ENCODE measurements around the gene PLD1. TPM values are rescaled to one million over a fixed set of nuclear protein-coding genes. Genes with fewer than 3 reads are reported as not detected.

The PLD1 gene
- total and polyA plus RNA-seq, 10 of the 15 experiments (the other 5 are each of a cell fraction or from before 2014, with no cell fraction given), result 2.9 to 108 (median 3.6) TPM

GRCh38 chr3:171658841-171659240 is 151.4 kb downstream of the PLD1 start:
- no peak overlapping the region for H3K4me3 ChIP-seq
- ATAC-seq, result no peak
- no peak for DNase-seq (ENCODE audit: low read depth, low spot score)
- no peaks in the 10 kb centered on the region for H3K79me2 ChIP-seq (ENCODE audit: control insufficient read depth, insufficient read depth, low read length)
- ChIA-PET POLR2A (no interaction called here), RAD21 (ENCODE audit: unreplicated experiment) (interaction anchor here (1.3 to 1.9 kb wide), 6 partner anchors 11 to 175 kb away, joined by 3 to 7 read pairs (median 4); no protein-coding TSS in a partner anchor), CTCF (interaction anchor here (0.9 to 3.5 kb wide), 7 partner anchors 8 to 113 kb away, joined by 3 to 22 read pairs (median 4); no protein-coding TSS in a partner anchor), SMC1A (ENCODE audit: uncharacterized antibody, unreplicated experiment) (interaction anchor here (0.6 to 4.9 kb wide), 8 partner anchors 11 to 163 kb away, joined by 3 to 42 read pairs (median 4); no protein-coding TSS in a partner anchor)
- intact Hi-C loops (cut with micrococcal nuclease; ENCODE audit: unreplicated experiment) (no loop called here), in situ Hi-C loops (cut with MboI) (no loop called here)
- H3K9me3 ChIP-seq (replicated peaks; ENCODE audit: control insufficient read depth, insufficient read depth, low read length), result no peaks in the 10 kb centered on the region; the same call in 2 of the 3 replicates
- no peaks in the 10 kb centered on the region for H4K20me1 ChIP-seq (ENCODE audit: control insufficient read depth, insufficient read depth)
- H2AFZ ChIP-seq (ENCODE audit: control insufficient read depth, low read depth, low read length), result no peak overlapping the region
- peaks cover 7% of the 10 kb centered on the region for H3K4me1 ChIP-seq (ENCODE audit: control insufficient read depth, insufficient read depth, low read length)
- no peaks in the 10 kb centered on the region for H3K27me3 ChIP-seq (replicated peaks in 1 of 2; ENCODE audit: control insufficient read depth in 2 of 2, insufficient read depth in 2 of 2, low read length in 1 of 2)
- H3K9ac ChIP-seq (ENCODE audit: control insufficient read depth, insufficient read depth, low read length), result no peak overlapping the region
- TF ChIP-seq USF2 (IDR thresholded peaks at IDR 0.05; ENCODE audit: borderline replicate concordance, low read depth, low read length) (no peak), NBN (IDR thresholded peaks at IDR 0.05) (no peak), BCLAF1 (IDR thresholded peaks at IDR 0.05) (no peak), ZNF274 (IDR thresholded peaks at IDR 0.05; ENCODE audit: insufficient read depth, insufficient read length) (no peak), ASH2L (IDR thresholded peaks at IDR 0.05; ENCODE audit: borderline replicate concordance, low read depth) (no peak), STAT3 (IDR thresholded peaks at IDR 0.05; ENCODE audit: low read depth, low read length) (no peak), IRF3 (IDR thresholded peaks at IDR 0.05) (no peak), KAT2A (conservative IDR thresholded peaks at IDR 0.05; ENCODE audit: control insufficient read depth, low read depth, low read length) (no peak), NR2C1 (IDR thresholded peaks at IDR 0.05) (no peak), KDM1A (IDR thresholded peaks at IDR 0.05; ENCODE audit: borderline replicate concordance) (no peak), ZBED1 (IDR thresholded peaks at IDR 0.05; ENCODE audit: borderline replicate concordance) (no peak), CBX3 (IDR thresholded peaks at IDR 0.05; ENCODE audit: borderline replicate concordance, low read depth) (no peak), SP1 (IDR thresholded peaks at IDR 0.05; ENCODE audit: low read depth, low read length) (no peak), NR2C2 (IDR thresholded peaks at IDR 0.05; ENCODE audit: borderline replicate concordance, control insufficient read depth, insufficient read length, low read depth) (no peak), CHD4 (IDR thresholded peaks at IDR 0.05) (no peak), IRF4 (IDR thresholded peaks at IDR 0.05; ENCODE audit: low read depth, low read length) (no peak), RB1 (IDR thresholded peaks at IDR 0.05; ENCODE audit: borderline replicate concordance) (no peak)
- FAIRE-seq, result no peak
- H3K27ac ChIP-seq (ENCODE audit: control insufficient read depth, insufficient read depth), result no peak overlapping the region
- WGBS (ENCODE audit: insufficient coverage, insufficient replicate concordance, low lambda C conversion rate, missing lambda C conversion rate), result 36% methylated on average over 3 of the region's 3 CpGs
- H3K4me2 ChIP-seq (ENCODE audit: control insufficient read depth, insufficient read depth), result no peak overlapping the region
- BruUV-seq (replicated peaks), result no TSS peak
- H3K36me3 ChIP-seq (ENCODE audit: control insufficient read depth in 2 of 2, insufficient read depth in 2 of 2, low read length in 1 of 2), result no peaks in the 10 kb centered on the region; a peak in 1 of 4 replicates

Measured in GM12878 (cell line).